Measurements from ENCODE around the gene CFAP20DC.

Gene CFAP20DC

DNA sequence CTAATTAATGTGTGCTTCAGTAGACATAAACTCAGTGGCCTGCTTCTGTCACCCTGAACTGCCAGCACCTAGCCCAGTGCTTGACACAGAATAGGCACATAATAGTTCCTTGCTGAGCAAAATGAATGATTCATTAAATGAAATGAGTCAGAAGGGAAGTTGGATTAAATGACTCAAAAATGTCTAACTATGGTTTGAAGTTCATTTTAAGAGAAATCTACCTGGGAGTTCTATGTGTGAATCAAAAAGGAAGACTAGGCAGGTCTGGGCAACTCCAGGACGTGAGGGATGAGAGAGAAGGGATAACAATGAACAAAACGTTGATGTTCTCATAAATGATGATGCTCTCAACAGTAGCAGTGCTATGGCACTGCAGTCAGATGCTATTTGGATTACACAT, 175.0 kb downstream of the CFAP20DC start:
- H2AFZ ChIP-seq (ENCODE audit: low read length), result no peak overlapping the region

DNA sequence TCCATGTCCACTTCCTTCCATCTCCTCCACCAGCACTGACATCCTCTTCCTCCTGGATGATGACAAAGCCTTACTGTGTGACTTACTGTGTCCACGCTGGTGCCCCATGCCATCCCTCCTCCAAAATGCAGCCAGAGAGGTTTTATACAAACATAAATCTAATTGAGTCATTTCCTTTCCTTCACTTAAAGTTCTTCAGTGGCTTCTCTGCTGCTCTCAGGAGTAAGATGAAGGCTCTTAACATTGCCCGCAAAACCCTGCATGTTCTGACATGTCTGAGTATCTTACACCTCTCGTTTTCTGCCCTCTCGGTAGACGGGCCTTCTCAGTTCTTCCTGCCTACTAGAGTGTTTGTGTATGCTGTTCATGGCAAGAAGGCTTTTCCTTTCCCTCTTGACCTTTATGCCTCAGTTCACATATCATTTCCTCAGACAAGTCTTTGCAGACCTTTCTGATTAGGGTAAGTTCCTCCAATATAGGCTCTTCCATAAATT, 175.5 kb downstream of the CFAP20DC start:
- no peaks in the 10 kb centered on the region for H3K4me1 ChIP-seq (ENCODE audit: low read length)
- no peaks in the 10 kb centered on the region for H3K79me2 ChIP-seq (ENCODE audit: low read length)
- no peak overlapping the region for H3K9ac ChIP-seq (ENCODE audit: low read length)
- no peaks in the 10 kb centered on the region for H3K9me2 ChIP-seq (replicated peaks; ENCODE audit: insufficient read depth, low read length)
- no peaks in the 10 kb centered on the region for H3K27me3 ChIP-seq (replicated peaks; ENCODE audit: insufficient read depth, low read length)
- no peaks in the 10 kb centered on the region for H4K20me1 ChIP-seq (ENCODE audit: insufficient read depth, low read length)
- no peak for DNase-seq
- H2AFZ ChIP-seq (ENCODE audit: low read length), result no peak overlapping the region
- H3K9me3 ChIP-seq (replicated peaks; ENCODE audit: insufficient read depth, low read length), result no peaks in the 10 kb centered on the region
- H3K4me3 ChIP-seq (ENCODE audit: low read length), result no peak overlapping the region
- no peaks in the 10 kb centered on the region for H3K36me3 ChIP-seq (replicated peaks; ENCODE audit: insufficient read depth, low read length)
- H3F3A ChIP-seq (ENCODE audit: insufficient read depth, low read length), result no peaks in the 10 kb centered on the region
- H3K27ac ChIP-seq (ENCODE audit: low read length), result no peak overlapping the region
- H3K4me2 ChIP-seq (ENCODE audit: low read depth, low read length), result no peak overlapping the region
- TF ChIP-seq, protein P1, sequence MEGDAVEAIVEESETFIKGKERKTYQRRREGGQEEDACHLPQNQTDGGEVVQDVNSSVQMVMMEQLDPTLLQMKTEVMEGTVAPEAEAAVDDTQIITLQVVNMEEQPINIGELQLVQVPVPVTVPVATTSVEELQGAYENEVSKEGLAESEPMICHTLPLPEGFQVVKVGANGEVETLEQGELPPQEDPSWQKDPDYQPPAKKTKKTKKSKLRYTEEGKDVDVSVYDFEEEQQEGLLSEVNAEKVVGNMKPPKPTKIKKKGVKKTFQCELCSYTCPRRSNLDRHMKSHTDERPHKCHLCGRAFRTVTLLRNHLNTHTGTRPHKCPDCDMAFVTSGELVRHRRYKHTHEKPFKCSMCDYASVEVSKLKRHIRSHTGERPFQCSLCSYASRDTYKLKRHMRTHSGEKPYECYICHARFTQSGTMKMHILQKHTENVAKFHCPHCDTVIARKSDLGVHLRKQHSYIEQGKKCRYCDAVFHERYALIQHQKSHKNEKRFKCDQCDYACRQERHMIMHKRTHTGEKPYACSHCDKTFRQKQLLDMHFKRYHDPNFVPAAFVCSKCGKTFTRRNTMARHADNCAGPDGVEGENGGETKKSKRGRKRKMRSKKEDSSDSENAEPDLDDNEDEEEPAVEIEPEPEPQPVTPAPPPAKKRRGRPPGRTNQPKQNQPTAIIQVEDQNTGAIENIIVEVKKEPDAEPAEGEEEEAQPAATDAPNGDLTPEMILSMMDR (IDR thresholded peaks at IDR 0.05; ENCODE audit: low read length), result no peak
- TF ChIP-seq EZH2phosphoT487 (IDR thresholded peaks at IDR 0.05; ENCODE audit: low read length) (no peak), EZH2 (optimal IDR thresholded peaks at IDR 0.05; ENCODE audit: low read depth, low read length) (no peak)

More for the DNA sequence above, 175.0 kb downstream of the CFAP20DC start:
- no peak for TF ChIP-seq EZH2phosphoT487 (IDR thresholded peaks at IDR 0.05; ENCODE audit: low read length)
- TF ChIP-seq EZH2 (optimal IDR thresholded peaks at IDR 0.05; ENCODE audit: low read depth, low read length), result no peak
- TF ChIP-seq, protein P1 (IDR thresholded peaks at IDR 0.05; ENCODE audit: low read length), result no peak
- H3K9ac ChIP-seq (ENCODE audit: low read length), result no peak overlapping the region
- H3K27ac ChIP-seq (ENCODE audit: low read length), result no peak overlapping the region
- H3K79me2 ChIP-seq (ENCODE audit: low read length), result no peaks in the 10 kb centered on the region
- H3K4me2 ChIP-seq (ENCODE audit: low read depth, low read length), result no peak overlapping the region
- no peaks in the 10 kb centered on the region for H3K4me1 ChIP-seq (ENCODE audit: low read length)
- H3K9me3 ChIP-seq (replicated peaks; ENCODE audit: insufficient read depth, low read length), result no peaks in the 10 kb centered on the region
- H3F3A ChIP-seq (ENCODE audit: insufficient read depth, low read length), result no peaks in the 10 kb centered on the region
- H3K9me2 ChIP-seq (replicated peaks; ENCODE audit: insufficient read depth, low read length), result no peaks in the 10 kb centered on the region
- no peak for DNase-seq
- H3K36me3 ChIP-seq (replicated peaks; ENCODE audit: insufficient read depth, low read length), result no peaks in the 10 kb centered on the region
- no peak overlapping the region for H3K4me3 ChIP-seq (ENCODE audit: low read length)
- H4K20me1 ChIP-seq (ENCODE audit: insufficient read depth, low read length), result no peaks in the 10 kb centered on the region
- no peaks in the 10 kb centered on the region for H3K27me3 ChIP-seq (replicated peaks; ENCODE audit: insufficient read depth, low read length)

DNA sequence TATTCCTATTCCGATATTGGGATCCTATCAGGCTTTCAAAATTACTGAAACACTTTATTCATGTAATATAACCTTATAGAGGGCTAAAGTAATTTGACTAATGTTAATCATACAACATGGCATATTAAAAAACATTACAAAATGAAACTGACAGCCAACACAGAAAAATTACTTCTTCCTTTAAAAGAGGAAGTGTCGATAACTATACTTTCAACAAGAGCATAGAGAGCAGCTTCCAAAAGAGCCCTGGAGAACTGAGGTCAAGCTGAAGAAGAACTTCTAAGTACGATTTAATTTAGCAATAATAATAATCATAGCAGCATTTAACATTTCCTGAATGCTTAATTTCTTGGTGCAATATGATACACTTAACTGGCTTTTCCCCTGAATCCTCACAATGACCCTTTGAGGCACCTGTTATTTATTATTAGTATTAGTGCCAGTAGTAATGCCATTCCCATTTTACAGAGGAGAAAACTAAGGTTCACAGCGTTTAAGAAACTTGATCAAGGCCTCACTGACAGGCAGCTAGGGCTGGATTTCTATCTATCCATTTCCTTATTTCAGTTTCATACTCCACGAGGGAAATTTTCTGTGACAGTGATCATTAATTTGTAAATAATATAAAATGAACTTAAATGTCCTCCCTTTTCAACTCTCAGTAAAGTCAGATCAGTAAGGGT, 181.6 kb downstream of the CFAP20DC start:
- no peak overlapping the region for H3K4me2 ChIP-seq (ENCODE audit: low read depth, low read length)
- H3K9me3 ChIP-seq (replicated peaks; ENCODE audit: insufficient read depth, low read length), result no peaks in the 10 kb centered on the region
- H3K4me1 ChIP-seq (ENCODE audit: low read length), result no peaks in the 10 kb centered on the region
- no peak overlapping the region for H3K4me3 ChIP-seq (ENCODE audit: low read length)
- H3K27me3 ChIP-seq (replicated peaks; ENCODE audit: insufficient read depth, low read length), result no peaks in the 10 kb centered on the region
- TF ChIP-seq, protein P1 (IDR thresholded peaks at IDR 0.05; ENCODE audit: low read length), result no peak
- TF ChIP-seq EZH2 (optimal IDR thresholded peaks at IDR 0.05; ENCODE audit: low read depth, low read length) (no peak), EZH2phosphoT487 (IDR thresholded peaks at IDR 0.05; ENCODE audit: low read length) (no peak)
- no peak overlapping the region for H3K27ac ChIP-seq (ENCODE audit: low read length)
- no peaks in the 10 kb centered on the region for H3K79me2 ChIP-seq (ENCODE audit: low read length)
- no peaks in the 10 kb centered on the region for H3F3A ChIP-seq (ENCODE audit: insufficient read depth, low read length)
- no peaks in the 10 kb centered on the region for H3K9me2 ChIP-seq (replicated peaks; ENCODE audit: insufficient read depth, low read length)
- no peak overlapping the region for H2AFZ ChIP-seq (ENCODE audit: low read length)
- H3K36me3 ChIP-seq (replicated peaks; ENCODE audit: insufficient read depth, low read length), result no peaks in the 10 kb centered on the region
- DNase-seq, result no peak
- no peak overlapping the region for H3K9ac ChIP-seq (ENCODE audit: low read length)
- no peaks in the 10 kb centered on the region for H4K20me1 ChIP-seq (ENCODE audit: insufficient read depth, low read length)
